RWPE2 (cell line): ENCODE data around the gene SMIM35.
"Not testable (repeated sequence)": the region's sequence is repeated elsewhere in the genome, so short reads cannot be mapped to it uniquely, and the experiment has no call there.

Experiments used
- ATAC-seq: fragments of 200-7000 bp; cut with Tn5 transposase; 3 replicates; pipeline ENCODE4 v1.9.1; 2021; ENCODE audit warnings: low read depth
- DNase-seq: peaks from one replicate; pipeline ENCODE4 v3.0.0-alpha.2; 2020; ENCODE audit warnings: low spot score
- H3K27ac ChIP-seq: fragments of 450-650 bp; 2 replicates; pipeline ENCODE4 v1.5.1; 2017; ENCODE audit warnings: mild to moderate bottlenecking; ENCODE audit not compliant: poor library complexity, severe bottlenecking
- H3K27me3 ChIP-seq: fragments of 250-450 bp; sonication (Bioruptor Pico); 2 replicates; pipeline ENCODE4 v1.5.1; 2021; ENCODE audit warnings: mild to moderate bottlenecking, moderate library complexity; ENCODE audit not compliant: insufficient read depth, poor library complexity, severe bottlenecking
- H3K36me3 ChIP-seq: fragments of 250-450 bp; sonication (Bioruptor Pico); 2 replicates; pipeline ENCODE4 v1.5.1; 2020; ENCODE audit warnings: low read depth, mild to moderate bottlenecking, moderate library complexity
- H3K4me1 ChIP-seq: fragments of 250-450 bp; sonication (Bioruptor Pico); 2 replicates; pipeline ENCODE4 v1.5.1; 2021; ENCODE audit warnings: mild to moderate bottlenecking, moderate library complexity; ENCODE audit not compliant: insufficient read depth, poor library complexity, severe bottlenecking
- H3K4me3 ChIP-seq: fragments of 250-450 bp; sonication (Bioruptor Pico); 2 replicates; pipeline ENCODE4 v1.5.1; 2021; ENCODE audit warnings: mild to moderate bottlenecking, moderate library complexity; ENCODE audit not compliant: severe bottlenecking
- H3K9me3 ChIP-seq: fragments of 250-450 bp; sonication (Bioruptor Pico); 2 replicates; pipeline ENCODE4 v1.5.1; 2021; ENCODE audit warnings: mild to moderate bottlenecking, moderate library complexity; ENCODE audit not compliant: severe bottlenecking
- CTCF ChIP-seq: fragments of 450-650 bp; IDR thresholded peaks from one replicate; pipeline ENCODE4 v1.5.1; 2017; ENCODE audit warnings: mild to moderate bottlenecking, moderate library complexity; ENCODE audit not compliant: poor library complexity, severe bottlenecking

Gene SMIM35

DNA sequence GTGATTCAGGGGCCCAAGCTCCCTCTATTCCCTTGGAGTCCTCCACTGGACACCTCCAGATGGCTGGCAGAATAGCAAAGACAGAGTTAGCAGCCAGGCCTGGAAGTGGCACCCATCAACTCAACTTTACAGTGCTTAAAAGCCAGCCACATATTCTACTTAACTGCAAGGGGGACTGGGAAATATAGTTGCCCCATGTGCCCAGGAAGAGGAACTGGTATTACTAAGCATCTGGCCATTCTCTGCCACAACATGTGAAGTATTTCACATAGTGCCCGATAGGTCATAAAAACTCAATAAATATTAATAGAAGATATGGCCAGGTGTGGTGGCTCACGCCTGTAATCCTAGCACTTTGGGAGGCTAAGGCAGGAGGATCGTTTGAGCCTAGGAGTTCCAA, 106.0 kb downstream of the SMIM35 start:
- no peak overlapping the region for H3K4me3 ChIP-seq
- peaks cover 6% of the 10 kb centered on the region for H3K27me3 ChIP-seq
- H3K9me3 ChIP-seq: no peaks in the 10 kb centered on the region
- no peak overlapping the region for H3K27ac ChIP-seq
- DNase-seq: no peak
- no peak for ATAC-seq
- H3K4me1 ChIP-seq: no peaks in the 10 kb centered on the region
- no peak for TF ChIP-seq CTCF
- no peaks in the 10 kb centered on the region for H3K36me3 ChIP-seq

DNA sequence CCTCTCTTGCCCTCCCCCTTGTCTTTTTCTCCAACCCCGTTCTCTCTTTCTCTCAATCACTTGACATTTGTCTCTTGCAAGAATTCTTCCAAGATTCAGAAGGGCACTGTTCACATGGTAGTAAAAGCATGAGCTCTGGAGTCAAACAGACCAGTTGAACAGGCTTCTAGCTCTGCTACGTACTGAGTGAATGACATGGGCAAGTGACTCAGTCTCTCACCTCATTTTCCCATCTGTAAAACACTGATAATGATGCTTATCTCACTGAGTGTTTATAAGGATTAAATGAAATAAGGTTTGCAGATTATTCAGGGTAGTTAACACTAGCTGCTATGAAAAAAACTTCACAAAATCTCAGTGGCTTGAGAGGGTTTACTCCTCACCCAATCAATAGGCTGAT, 106.5 kb downstream of the SMIM35 start:
- DNase-seq: no peak
- Histone ChIP-seq H3K4me1 (no peaks in the 10 kb centered on the region), H3K9me3 (no peaks in the 10 kb centered on the region), H3K4me3 (no peak overlapping the region), H3K27me3 (peaks cover 5% of the 10 kb centered on the region), H3K36me3 (no peaks in the 10 kb centered on the region), H3K27ac (no peak overlapping the region)
- ATAC-seq: no peak
- TF ChIP-seq CTCF: no peak

GRCh38 chr11:117979481-117980211, 107.1 kb downstream of the SMIM35 start:
- ATAC-seq (no peak), DNase-seq (no peak)
- no peaks in the 10 kb centered on the region for H3K36me3 ChIP-seq
- no peak overlapping the region for H3K4me3 ChIP-seq
- H3K4me1 ChIP-seq: no peaks in the 10 kb centered on the region
- TF ChIP-seq CTCF: no peak
- H3K9me3 ChIP-seq: no peaks in the 10 kb centered on the region
- H3K27ac ChIP-seq: no peak overlapping the region
- H3K27me3 ChIP-seq: no peaks in the 10 kb centered on the region

DNA sequence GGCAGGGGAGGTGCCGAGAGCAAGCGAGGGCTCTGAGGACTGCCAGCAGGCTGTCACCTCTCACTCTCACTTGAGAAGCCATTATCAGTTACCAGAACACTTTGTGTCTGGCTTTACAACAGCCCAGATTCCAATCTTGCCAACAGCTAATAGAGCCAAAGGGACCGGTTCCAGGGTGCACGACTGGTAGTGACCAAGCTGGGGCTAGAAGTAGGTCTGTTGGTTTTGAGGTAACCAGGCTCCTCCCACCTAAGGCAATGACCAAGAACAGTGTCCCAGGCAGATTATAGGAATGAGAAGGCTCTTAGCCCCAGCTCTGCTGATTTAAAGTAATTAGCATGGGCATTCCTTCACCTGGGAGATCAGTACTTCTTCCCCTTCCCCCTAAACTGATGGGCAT, 107.8 kb downstream of the SMIM35 start:
- Histone ChIP-seq H3K4me1 (no peaks in the 10 kb centered on the region), H3K27ac (no peak overlapping the region), H3K27me3 (no peaks in the 10 kb centered on the region), H3K36me3 (no peaks in the 10 kb centered on the region), H3K4me3 (no peak overlapping the region), H3K9me3 (no peaks in the 10 kb centered on the region)
- no peak for TF ChIP-seq CTCF
- DNase-seq: no peak
- ATAC-seq: no peak

DNA sequence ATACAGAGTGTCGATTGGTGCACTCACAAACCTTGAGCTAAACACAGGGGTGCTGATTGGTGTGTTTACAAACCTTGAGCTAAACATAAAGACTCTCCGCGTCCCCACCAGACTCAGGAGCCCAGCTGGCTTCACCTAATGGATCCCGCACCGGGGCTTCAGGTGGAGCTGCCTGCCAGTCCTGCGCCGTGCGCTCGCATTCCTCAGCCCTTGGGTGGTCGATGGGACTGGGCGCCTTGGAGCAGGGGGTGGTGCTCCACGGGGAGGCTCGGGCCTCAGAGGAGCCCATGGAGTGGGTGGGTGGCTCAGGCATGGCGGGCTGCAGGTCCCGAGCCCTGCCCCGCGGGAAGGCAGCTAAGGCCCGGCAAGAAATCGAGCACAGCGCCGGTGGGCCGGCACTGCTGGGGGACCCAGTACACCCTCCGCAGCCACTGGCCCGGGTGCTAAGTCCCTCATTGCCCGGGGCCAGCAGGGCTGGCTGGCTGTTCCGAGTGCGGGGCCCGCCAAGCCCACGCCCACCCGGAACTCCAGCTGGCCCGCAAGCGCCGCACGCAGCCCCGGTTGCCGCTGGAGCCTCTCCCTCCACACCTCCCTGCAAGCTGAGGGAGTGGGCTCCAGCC, 108.4 kb downstream of the SMIM35 start:
- DNase-seq, H3K27me3 ChIP-seq, H3K9me3 ChIP-seq, ATAC-seq, H3K36me3 ChIP-seq, H3K4me3 ChIP-seq, H3K27ac ChIP-seq, H3K4me1 ChIP-seq: not testable (repeated sequence)

- not testable (repeated sequence) for H3K9me3 ChIP-seq, H3K36me3 ChIP-seq, H3K27me3 ChIP-seq, ATAC-seq, H3K27ac ChIP-seq, DNase-seq, H3K4me1 ChIP-seq, H3K4me3 ChIP-seq
Measured at GRCh38 chr11:117977612-117978264, 109.0 kb downstream of the SMIM35 start.
